SK-N-SH (cell line): Measurements from ENCODE around the gene AMMECR1. TPM values are rescaled to one million over a fixed set of nuclear protein-coding genes. Genes with fewer than 3 reads are reported as not detected.

ENCODE experiments used
- CTCF ChIA-PET: fragments of 300-600, 350-600 bp; formaldehyde crosslinking; extraction: SDS; loops from one replicate; lab custom pipeline; 2021; lab: Yijun Ruan, JAX
- POLR2A ChIA-PET: fragments of 350-600 bp; sonication (Branson Sonifier 250); formaldehyde crosslinking; extraction: SDS; loops from one replicate; lab custom pipeline; 2020; ENCODE audit warnings: antibody characterized with exemption, inconsistent platforms; lab: Yijun Ruan, JAX
- DNase-seq: peaks from one replicate; pipeline ENCODE4 v3.0.0; 2012
- H2AFZ ChIP-seq: fragments of 200-600 bp; sonication (generic); 2 replicates; pipeline ENCODE4 v1.8.1; 2016; ENCODE audit warnings: antibody characterized with exemption, mild to moderate bottlenecking, low read depth
- H3F3A ChIP-seq: fragments of 200-600 bp; sonication (generic); replicated peaks from 2 replicates; pipeline ENCODE3; 2016; ENCODE audit warnings: antibody characterized with exemption, mild to moderate bottlenecking; ENCODE audit not compliant: insufficient read depth
- H3K27ac ChIP-seq, 2 experiments: fragments of 200-500 bp in 1 of 2; fragments of 200-600 bp in 1 of 2; sonication (Bioruptor generic) in 1 of 2; sonication (generic), shearing (Covaris generic) in 1 of 2; 2 replicates each; pipeline versions ENCODE4 v1.5.1 to v1.6.1; 2014 to 2016; ENCODE audit warnings: low read depth in 2 of 2, inconsistent platforms in 1 of 2, low read length in 1 of 2, mild to moderate bottlenecking in 1 of 2, mixed read lengths in 1 of 2
- H3K27me3 ChIP-seq: fragments of 200-600 bp; sonication (generic), shearing (Covaris generic); 2 replicates; pipeline ENCODE4 v1.6.1; 2016; ENCODE audit warnings: mixed run types; ENCODE audit not compliant: insufficient read depth
- H3K36me3 ChIP-seq, 2 experiments: fragments of 200-500 bp in 1 of 2; fragments of 200-600 bp in 1 of 2; sonication (Bioruptor generic) in 1 of 2; sonication (generic) in 1 of 2; replicated peaks in 1 of 2; 2 replicates each; pipeline versions ENCODE3 to v1.5.1; 2014 to 2016; ENCODE audit warnings: low read length in 1 of 2, mild to moderate bottlenecking in 1 of 2; ENCODE audit not compliant: insufficient read depth in 2 of 2, control insufficient read depth in 1 of 2
- H3K4me1 ChIP-seq, 2 experiments: fragments of 200-500 bp in 1 of 2; fragments of 200-600 bp in 1 of 2; sonication (Bioruptor generic) in 1 of 2; sonication (generic), shearing (Covaris generic) in 1 of 2; 2 replicates each; pipeline versions ENCODE4 v1.5.1 to v1.6.1; 2014 to 2016; ENCODE audit warnings: low read depth in 1 of 2, low read length in 1 of 2, mixed run types in 1 of 2; ENCODE audit not compliant: insufficient read depth in 2 of 2, control insufficient read depth in 1 of 2
- H3K4me2 ChIP-seq: fragments of 200-600 bp; sonication (generic), shearing (Covaris generic); 2 replicates; pipeline ENCODE4 v1.6.1; 2017; ENCODE audit warnings: mixed run types
- H3K4me3 ChIP-seq, 2 experiments: fragments of 200-500 bp in 1 of 2; fragments of 200-600 bp in 1 of 2; sonication (Bioruptor generic) in 1 of 2; sonication (generic), shearing (Covaris generic) in 1 of 2; 2 replicates each; pipeline versions ENCODE4 v1.5.1 to v1.8.1; 2014 to 2016; ENCODE audit warnings: low read depth in 2 of 2, inconsistent platforms in 1 of 2, low read length in 1 of 2, mild to moderate bottlenecking in 1 of 2, mixed read lengths in 1 of 2, moderate library complexity in 1 of 2
- H3K79me2 ChIP-seq: fragments of 200-600 bp; sonication (generic); 2 replicates; pipeline ENCODE4 v1.8.1; 2017; ENCODE audit warnings: mild to moderate bottlenecking; ENCODE audit not compliant: insufficient read depth
- H3K9ac ChIP-seq: fragments of 200-600 bp; sonication (generic); 2 replicates; pipeline ENCODE4 v1.6.1; 2017; ENCODE audit warnings: mixed run types
- H3K9me2 ChIP-seq: fragments of 200-600 bp; sonication (generic); 2 replicates; pipeline ENCODE4 v1.6.1; 2017; ENCODE audit warnings: mixed run types
- H3K9me3 ChIP-seq: fragments of 200-600 bp; sonication (generic); 2 replicates; pipeline ENCODE4 v1.6.1; 2017; ENCODE audit warnings: mixed run types, mild to moderate bottlenecking, moderate library complexity
- H4K20me1 ChIP-seq: fragments of 200-600 bp; sonication (generic); 2 replicates; pipeline ENCODE4 v1.6.1; 2017; ENCODE audit warnings: mild to moderate bottlenecking, mixed run types; ENCODE audit not compliant: insufficient read depth
- EZH2phosphoT487 ChIP-seq: fragments of 200-600 bp; sonication (generic); IDR thresholded peaks from 2 replicates; pipeline ENCODE4 v1.6.1; 2017; ENCODE audit warnings: low read depth, mixed run types, mild to moderate bottlenecking, antibody characterized with exemption, moderate library complexity, borderline replicate concordance
- FOXJ3 ChIP-seq: sonication (generic); formaldehyde crosslinking; IDR thresholded peaks from 2 replicates; pipeline ENCODE4 v1.5.1; 2020; ENCODE audit warnings: mild to moderate bottlenecking, missing genetic modification reagents
- GABPA ChIP-seq: IDR thresholded peaks from 2 replicates; pipeline ENCODE4 v1.4.0; 2012; ENCODE audit warnings: low read depth, mild to moderate bottlenecking
- MEF2A ChIP-seq: IDR thresholded peaks from 2 replicates; pipeline ENCODE4 v1.4.0; 2012; ENCODE audit warnings: low read depth, borderline replicate concordance
- MXI1 ChIP-seq: IDR thresholded peaks from 2 replicates; pipeline ENCODE4 v1.6.1; 2012; ENCODE audit warnings: mild to moderate bottlenecking, low read depth, low read length, improper control_type of control experiment
- NFIC ChIP-seq: IDR thresholded peaks from 2 replicates; pipeline ENCODE4 v1.4.0; 2012; ENCODE audit warnings: borderline replicate concordance
- PBX3 ChIP-seq: IDR thresholded peaks from 2 replicates; pipeline ENCODE4; 2012
- POLR2AphosphoS5 ChIP-seq: IDR thresholded peaks from 2 replicates; pipeline ENCODE4 v1.6.1; 2012; ENCODE audit warnings: low read depth, low read length
- RAD21 ChIP-seq: IDR thresholded peaks from 2 replicates; pipeline ENCODE4 v1.6.1; 2012; ENCODE audit warnings: mild to moderate bottlenecking, low read length
- RFX5 ChIP-seq: IDR thresholded peaks from 2 replicates; pipeline ENCODE4 v1.6.1; 2012; ENCODE audit warnings: mild to moderate bottlenecking, improper control_type of control experiment, low read length
- RXRA ChIP-seq: IDR thresholded peaks from 2 replicates; pipeline ENCODE4 v1.4.0; 2012; ENCODE audit warnings: low read depth, mild to moderate bottlenecking, borderline replicate concordance
- SIN3A ChIP-seq: IDR thresholded peaks from 2 replicates; pipeline ENCODE4 v1.6.1; 2012; ENCODE audit warnings: low read depth, mild to moderate bottlenecking, low read length, moderate library complexity, borderline replicate concordance
- TAF1 ChIP-seq: IDR thresholded peaks from 2 replicates; pipeline ENCODE4 v1.6.1; 2012; ENCODE audit warnings: low read depth, mild to moderate bottlenecking, low read length, moderate library complexity, borderline replicate concordance
- USF1 ChIP-seq: IDR thresholded peaks from 2 replicates; pipeline ENCODE4 v1.4.0; 2012; ENCODE audit warnings: low read depth, borderline replicate concordance
- USF2 ChIP-seq: fragments of 150-350 bp; IDR thresholded peaks from 2 replicates; pipeline ENCODE4 v1.6.1; 2017; ENCODE audit warnings: antibody characterized with exemption, low read length, low read depth, borderline replicate concordance
- ZBTB33 ChIP-seq: IDR thresholded peaks from 2 replicates; pipeline ENCODE4 v1.4.0; 2012; ENCODE audit warnings: low read depth, borderline replicate concordance
- WGBS: methylation state at CpG from one replicate; pipeline ENCODE4 v1.1.6; 2017; ENCODE audit warnings: low lambda C conversion rate; 5-methylcytosine and 5-hydroxymethylcytosine counted together
- polyA plus RNA-seq, 3 experiments: library from polyadenylated mRNA; depleted of rRNA; stranded (reverse); fragments of >200 nt; gene quantifications; 2 replicates each; pipeline ENCODE4 v1.2.3, GENCODE V29; 2012

Gene AMMECR1
- polyA plus RNA-seq, 1 of the 3 experiments (the other 2 are of a cell fraction) = 1.3 TPM

GRCh38 chrX:110245011-110245410 is 72.9 kb downstream of the AMMECR1 start:
- Histone ChIP-seq H3K79me2 (no peaks in the 10 kb centered on the region), H3F3A (no peaks in the 10 kb centered on the region), H3K4me3 (no peak overlapping the region), H4K20me1 (no peaks in the 10 kb centered on the region), H3K4me1 (no peaks in the 10 kb centered on the region), H2AFZ (no peak overlapping the region), H3K36me3 (no peaks in the 10 kb centered on the region), H3K9me3 (no peaks in the 10 kb centered on the region), H3K27me3 (no peaks in the 10 kb centered on the region), H3K27ac (no peak overlapping the region), H3K9me2 (no peaks in the 10 kb centered on the region), H3K4me2 (no peak overlapping the region), H3K9ac (no peak overlapping the region)
- DNase-seq = no peak
- ChIA-PET CTCF (interaction anchor here (0.8 to 1.1 kb wide), 2 partner anchors 24 to 89 kb away, joined by 3 read pairs; no protein-coding TSS in a partner anchor), POLR2A (no interaction called here)
- no peak for TF ChIP-seq TAF1

GRCh38 chrX:110242371-110242770 is 75.5 kb downstream of the AMMECR1 start:
- Histone ChIP-seq H3K27me3 (no peaks in the 10 kb centered on the region), H2AFZ (no peak overlapping the region), H4K20me1 (no peaks in the 10 kb centered on the region), H3K9me2 (no peaks in the 10 kb centered on the region), H3K9me3 (no peaks in the 10 kb centered on the region), H3K4me2 (no peak overlapping the region), H3K4me3 (no peak overlapping the region), H3K4me1 (no peaks in the 10 kb centered on the region), H3K79me2 (no peaks in the 10 kb centered on the region), H3K9ac (no peak overlapping the region), H3K27ac (no peak overlapping the region), H3K36me3 (no peaks in the 10 kb centered on the region), H3F3A (no peaks in the 10 kb centered on the region)
- ChIA-PET POLR2A (no interaction called here), CTCF (interaction anchor here (0.9 kb wide), 1 partner anchor 33 kb away, joined by 4 read pairs; no protein-coding TSS in a partner anchor)
- TF ChIP-seq POLR2AphosphoS5 = no peak
- no peak for TF ChIP-seq FOXJ3 (CRISPR knock-in tag)
- 43% methylated on average over 1 of the region's 1 CpG for WGBS
- no peak for DNase-seq

- WGBS = 32% methylated on average over 1 of the region's 1 CpG
- Histone ChIP-seq H3K27me3 (no peaks in the 10 kb centered on the region), H3K79me2 (no peaks in the 10 kb centered on the region), H4K20me1 (no peaks in the 10 kb centered on the region), H2AFZ (no peak overlapping the region), H3K27ac (no peak overlapping the region)
- CTCF ChIA-PET = no interaction called here
- POLR2A ChIA-PET = no interaction called here
- TF ChIP-seq USF2 = no peak
- no peak for TF ChIP-seq NFIC
- no peak for TF ChIP-seq MXI1
- TF ChIP-seq GABPA = no peak
- TF ChIP-seq TAF1 = no peak
- TF ChIP-seq USF1 = no peak
- TF ChIP-seq MEF2A = no peak
- no peak for TF ChIP-seq RFX5
- TF ChIP-seq RXRA = no peak
- no peak for TF ChIP-seq PBX3
- TF ChIP-seq SIN3A = no peak
- TF ChIP-seq RAD21 = no peak
- no peak for TF ChIP-seq EZH2phosphoT487
- no peak for TF ChIP-seq ZBTB33
- TF ChIP-seq, all 33 proteins: peak for 0
- Histone ChIP-seq H3K9me2 (no peaks in the 10 kb centered on the region), H3F3A (no peaks in the 10 kb centered on the region), H3K4me2 (no peak overlapping the region), H3K4me1 (no peaks in the 10 kb centered on the region), H3K4me3 (no peak overlapping the region), H3K9me3 (no peaks in the 10 kb centered on the region), H3K36me3 (no peaks in the 10 kb centered on the region), H3K9ac (no peak overlapping the region)
- no peak for DNase-seq
Measured at GRCh38 chrX:110241816-110242215, 76.1 kb downstream of the AMMECR1 start.
